Endothelial cell of umbilical vein (primary cell): ENCODE measurements around the gene PREP. TPM values are rescaled to one million over a fixed set of nuclear protein-coding genes. Genes with fewer than 3 reads are reported as not detected.

Experiments
- BruUV-seq: library from RNA; stranded (reverse); fragments of 400-500 nt; replicated peaks from 2 replicates; lab custom pipeline; 2021; lab: Mats Ljungman, UMichigan
- CTCF ChIA-PET: fragments of 300-600, 350-600 bp; sonication (Branson Sonifier 250); formaldehyde crosslinking; loops from one replicate; lab custom pipeline; 2021; ENCODE audit warnings: antibody characterized with exemption, inconsistent platforms; lab: Charles Lee
- POLR2A ChIA-PET: fragments of 300-600, 350-600 bp; sonication (Branson Sonifier 250); formaldehyde crosslinking; loops from one replicate; lab custom pipeline; 2021; ENCODE audit warnings: antibody characterized with exemption, inconsistent platforms; lab: Charles Lee
- DNase-seq: peaks from one replicate; pipeline ENCODE4 v3.0.0-alpha.2; 2011; ENCODE audit warnings: low read depth, low spot score
- FAIRE-seq: peaks from 2 replicates; lab custom pipeline; 2011; peaks lifted over from hg19 to GRCh38; lab: Jason Lieb, UNC
- H2AFZ ChIP-seq: 2 replicates; pipeline ENCODE4 v1.6.0; 2012; ENCODE audit warnings: low read depth, low read length, control low read depth, inconsistent platforms
- H3K27ac ChIP-seq: 2 replicates; pipeline ENCODE4 v1.5.1; 2011; ENCODE audit warnings: low read depth, mild to moderate bottlenecking, control low read depth, low read length, moderate library complexity; ENCODE audit not compliant: insufficient read depth
- H3K27me3 ChIP-seq, 2 experiments: 2 replicates each; pipeline versions ENCODE4 v1.6.0 to v1.6.1; 2011; ENCODE audit warnings: low read length in 2 of 2, mixed read lengths in 1 of 2; ENCODE audit not compliant: control insufficient read depth in 2 of 2, insufficient read depth in 2 of 2
- H3K36me3 ChIP-seq, 2 experiments: 2 replicates in 1 of 2; 3 replicates in 1 of 2; pipeline ENCODE4 v1.5.1; 2011; ENCODE audit warnings: low read length in 2 of 2, mild to moderate bottlenecking in 1 of 2, moderate library complexity in 1 of 2; ENCODE audit not compliant: control insufficient read depth in 2 of 2, insufficient read depth in 2 of 2; ENCODE audit errors: extremely low read depth in 1 of 2
- H3K4me1 ChIP-seq: 3 replicates; pipeline ENCODE4 v1.5.1; 2011; ENCODE audit warnings: mild to moderate bottlenecking, low read length; ENCODE audit not compliant: control insufficient read depth, insufficient read depth; ENCODE audit errors: extremely low read depth
- H3K4me2 ChIP-seq: 2 replicates; pipeline ENCODE4 v1.6.1; 2011; ENCODE audit warnings: low read length, control low read depth, mixed read lengths; ENCODE audit not compliant: insufficient read depth
- H3K4me3 ChIP-seq, 3 experiments: fragments of 200-600 bp in 1 of 3; sonication (generic), shearing (Covaris generic) in 1 of 3; replicated peaks in 1 of 3; 2 replicates each; pipeline ENCODE4 v1.5.1; 2011 to 2016; ENCODE audit warnings: control low read depth in 3 of 3, low read length in 3 of 3, mild to moderate bottlenecking in 2 of 3, inconsistent platforms in 1 of 3, low read depth in 1 of 3, moderate library complexity in 1 of 3; ENCODE audit not compliant: insufficient read depth in 1 of 3
- H3K79me2 ChIP-seq: 2 replicates; pipeline ENCODE4 v1.6.0; 2012; ENCODE audit warnings: low read length, inconsistent platforms; ENCODE audit not compliant: control insufficient read depth, insufficient read depth
- H3K9ac ChIP-seq: replicated peaks from 2 replicates; pipeline ENCODE3; 2011; ENCODE audit warnings: low read length, control low read depth; ENCODE audit not compliant: insufficient read depth; ENCODE audit errors: extremely low read depth
- H3K9me1 ChIP-seq: replicated peaks from 3 replicates; pipeline ENCODE4 v1.6.0; 2011; ENCODE audit warnings: mild to moderate bottlenecking, low read length; ENCODE audit not compliant: control insufficient read depth, insufficient read depth; ENCODE audit errors: extremely low read depth
- H3K9me3 ChIP-seq: replicated peaks from 2 replicates; pipeline ENCODE4 v1.5.1; 2012; ENCODE audit warnings: low read length, inconsistent platforms; ENCODE audit not compliant: control insufficient read depth, insufficient read depth
- H4K20me1 ChIP-seq: replicated peaks from 2 replicates; pipeline ENCODE3; 2011; ENCODE audit warnings: mild to moderate bottlenecking, low read length; ENCODE audit not compliant: control insufficient read depth, insufficient read depth; ENCODE audit errors: extremely low read depth
- CTCF ChIP-seq, 2 donors: IDR thresholded peaks; 1 replicate in 1 of 2; 2 replicates in 1 of 2; pipeline ENCODE4 v1.5.1; 2011; ENCODE audit warnings: low read length in 2 of 2, mild to moderate bottlenecking in 2 of 2, moderate library complexity in 2 of 2, control low read depth in 1 of 2, inconsistent platforms in 1 of 2, low read depth in 1 of 2; ENCODE audit not compliant: insufficient read depth in 1 of 2; ENCODE audit errors: extremely low read depth in 1 of 2
- EZH2 ChIP-seq: IDR thresholded peaks from 2 replicates; pipeline ENCODE4 v1.6.1; 2012; ENCODE audit warnings: borderline replicate concordance, low read depth, mild to moderate bottlenecking, moderate library complexity, low read length, inconsistent platforms; ENCODE audit not compliant: severe bottlenecking
- FOS ChIP-seq: IDR thresholded peaks from 2 replicates; pipeline ENCODE4 v1.6.1; 2011; ENCODE audit warnings: mild to moderate bottlenecking, low read length, moderate library complexity, borderline replicate concordance; ENCODE audit not compliant: insufficient read depth
- GATA2 ChIP-seq: IDR thresholded peaks from 2 replicates; pipeline ENCODE4 v1.7.0; 2011; ENCODE audit warnings: low read depth, mild to moderate bottlenecking, moderate library complexity, mixed read lengths, low read length; ENCODE audit not compliant: insufficient read length, insufficient read depth
- JUN ChIP-seq: IDR thresholded peaks from 2 replicates; pipeline ENCODE4 v1.6.1; 2011; ENCODE audit warnings: borderline replicate concordance, low read depth; ENCODE audit not compliant: insufficient read length, insufficient read depth
- MAX ChIP-seq: IDR thresholded peaks from 2 replicates; pipeline ENCODE4 v1.6.1; 2011; ENCODE audit not compliant: insufficient read depth, insufficient read length
- MYC ChIP-seq: IDR thresholded peaks from one replicate; pipeline ENCODE4 v1.6.1; 2011; ENCODE audit warnings: mild to moderate bottlenecking, low read depth, low read length
- POLR2A ChIP-seq: IDR thresholded peaks from 2 replicates; pipeline ENCODE4 v1.6.1; 2012; ENCODE audit warnings: low read depth, mild to moderate bottlenecking, control low read depth, low read length
- POLR2AphosphoS5 ChIP-seq: IDR thresholded peaks from 2 replicates; pipeline ENCODE4 v1.6.1; 2012; ENCODE audit warnings: low read depth, mild to moderate bottlenecking, control low read depth, low read length, moderate library complexity; ENCODE audit not compliant: insufficient read depth
- dilution Hi-C: fragments of 300-500 bp; cut with MboI; formaldehyde crosslinking; loops from one replicate; pipeline ENCODE4 v1.15.0; 2019; ENCODE audit warnings: low sequenced_read_pairs; ENCODE audit not compliant: extremely low pct_ligation_motif_present
- intact Hi-C: fragments of 100-400 bp; cut with micrococcal nuclease; formaldehyde crosslinking; loops from one replicate; pipeline ENCODE4 v1.10.0; 2022
- polyA plus RNA-seq, 4 experiments: library from polyadenylated mRNA; depleted of rRNA in 3 of 4; stranded (reverse) in 3 of 4; unstranded in 1 of 4; fragments of >200 nt; gene quantifications; 2 replicates each; pipeline versions ENCODE4 v1.2.1 to v1.2.3, GENCODE V29; 2011 to 2012; ENCODE audit warnings: missing spikeins in 1 of 4
- total RNA-seq: library from RNA; stranded (reverse); gene quantifications from 2 replicates; pipeline ENCODE4 v1.2.3, GENCODE V29; 2021

The PREP gene
- total and polyA plus RNA-seq, 2 donors (not counting 3 experiments of a cell fraction or from before 2014, with no cell fraction given) = 17.2 to 37.7 TPM

- Histone ChIP-seq H3K4me1 (no peaks in the 10 kb centered on the region), H3K9ac (no peak overlapping the region), H3K27me3 (no peaks in the 10 kb centered on the region), H4K20me1 (no peaks in the 10 kb centered on the region), H3K79me2 (no peaks in the 10 kb centered on the region), H3K36me3 (peaks cover 0 to 2% of the 10 kb centered on the region in 2 experiments), H3K4me2 (no peak overlapping the region), H3K4me3 (no peak overlapping the region), H2AFZ (no peak overlapping the region), H3K9me3 (no peaks in the 10 kb centered on the region), H3K9me1 (no peaks in the 10 kb centered on the region), H3K27ac (no peak overlapping the region)
- CTCF ChIA-PET = no interaction called here
- POLR2A ChIA-PET = no interaction called here
- BruUV-seq = no TSS peak
- DNase-seq (no peak), FAIRE-seq (no peak)
- intact Hi-C loops = no loop called here
- no peak for TF ChIP-seq POLR2A
- no peak for TF ChIP-seq FOS
- no peak for TF ChIP-seq EZH2
- no peak for TF ChIP-seq MYC
- no peak for TF ChIP-seq POLR2AphosphoS5
- TF ChIP-seq GATA2 = no peak
- TF ChIP-seq CTCF (IDR thresholded peaks at IDR 0.05; ENCODE audit: extremely low read depth in 1 of 2, insufficient read depth in 1 of 2, low read depth in 1 of 2, low read length in 2 of 2) = no peak
- no peak for TF ChIP-seq JUN
- no peak for TF ChIP-seq MAX
- dilution Hi-C loops = no loop called here
These were observed 98.5 kb downstream of the PREP start for GRCh38 chr6:105304366-105304765.
